Measurements from ENCODE around the gene FAM170B. TPM values are rescaled to one million over a fixed set of nuclear protein-coding genes. Genes with fewer than 3 reads are reported as not detected.

The FAM170B gene
- total and polyA plus RNA-seq, 2 experiments from 2014 or later = not detected

DNA sequence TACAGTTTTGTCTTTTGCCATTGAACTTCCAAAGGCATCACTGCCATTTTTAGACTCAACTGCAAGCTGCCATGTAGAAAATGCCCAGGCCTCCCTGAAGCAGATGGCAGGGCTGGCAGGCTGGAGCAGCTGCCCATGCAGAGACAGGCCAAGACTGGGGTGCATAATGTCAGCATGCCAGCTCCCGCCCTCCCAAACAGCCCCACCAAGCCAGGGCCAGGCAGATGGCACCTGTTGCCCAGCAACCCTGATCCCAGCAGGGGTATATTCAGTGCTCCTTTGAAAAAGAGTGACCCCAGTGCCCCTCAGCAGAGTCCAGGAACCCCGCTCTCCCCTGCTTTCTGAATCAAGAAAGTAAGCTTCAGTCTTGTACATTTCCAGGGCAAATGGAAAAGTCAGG, 51.1 kb downstream of the FAM170B start:
- Histone ChIP-seq H2AFZ (no peak overlapping the region), H3K4me2 (no peak overlapping the region), H3K4me3 (no peak overlapping the region), H3K27ac (ENCODE audit: low read depth) (no peak overlapping the region), H3K4me1 (ENCODE audit: insufficient read depth) (peaks cover 4% of the 10 kb centered on the region; the same call in 1 of the 2 replicates), H3K36me3 (ENCODE audit: insufficient read depth) (no peaks in the 10 kb centered on the region), H3K27me3 (ENCODE audit: insufficient read depth) (no peaks in the 10 kb centered on the region), H4K20me1 (replicated peaks; ENCODE audit: insufficient read depth) (no peaks in the 10 kb centered on the region), H3K79me2 (replicated peaks; ENCODE audit: insufficient read depth) (no peaks in the 10 kb centered on the region), H3K9me2 (ENCODE audit: insufficient read depth) (no peaks in the 10 kb centered on the region), H3F3A (replicated peaks; ENCODE audit: low read depth) (no peaks in the 10 kb centered on the region)
- Mint-ChIP-seq H3K36me3 (ENCODE audit: low read depth) (peaks cover 8% of the 10 kb centered on the region; the same call in 2 of the 3 replicates), H3K27me3 (ENCODE audit: insufficient read depth, low read depth, poor library complexity) (peaks cover 8% of the 10 kb centered on the region), H3K27ac (no peak overlapping the region), H3K4me1 (peaks cover 22% of the 10 kb centered on the region), H3K4me3 (no peak overlapping the region), H3K9me3 (peaks cover 15% of the 10 kb centered on the region; the same call in 2 of the 3 replicates)
- TF ChIP-seq, protein P1, sequence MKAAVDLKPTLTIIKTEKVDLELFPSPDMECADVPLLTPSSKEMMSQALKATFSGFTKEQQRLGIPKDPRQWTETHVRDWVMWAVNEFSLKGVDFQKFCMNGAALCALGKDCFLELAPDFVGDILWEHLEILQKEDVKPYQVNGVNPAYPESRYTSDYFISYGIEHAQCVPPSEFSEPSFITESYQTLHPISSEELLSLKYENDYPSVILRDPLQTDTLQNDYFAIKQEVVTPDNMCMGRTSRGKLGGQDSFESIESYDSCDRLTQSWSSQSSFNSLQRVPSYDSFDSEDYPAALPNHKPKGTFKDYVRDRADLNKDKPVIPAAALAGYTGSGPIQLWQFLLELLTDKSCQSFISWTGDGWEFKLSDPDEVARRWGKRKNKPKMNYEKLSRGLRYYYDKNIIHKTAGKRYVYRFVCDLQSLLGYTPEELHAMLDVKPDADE (IDR thresholded peaks at IDR 0.05) = no peak
- TF ChIP-seq JUNB (IDR thresholded peaks at IDR 0.05; ENCODE audit: unreplicated experiment) (no peak), EZH2phosphoT487 (IDR thresholded peaks at IDR 0.05; ENCODE audit: unreplicated experiment) (no peak)
- DNase-seq (ENCODE audit: low spot score) = no peak
- ATAC-seq = no peak

DNA sequence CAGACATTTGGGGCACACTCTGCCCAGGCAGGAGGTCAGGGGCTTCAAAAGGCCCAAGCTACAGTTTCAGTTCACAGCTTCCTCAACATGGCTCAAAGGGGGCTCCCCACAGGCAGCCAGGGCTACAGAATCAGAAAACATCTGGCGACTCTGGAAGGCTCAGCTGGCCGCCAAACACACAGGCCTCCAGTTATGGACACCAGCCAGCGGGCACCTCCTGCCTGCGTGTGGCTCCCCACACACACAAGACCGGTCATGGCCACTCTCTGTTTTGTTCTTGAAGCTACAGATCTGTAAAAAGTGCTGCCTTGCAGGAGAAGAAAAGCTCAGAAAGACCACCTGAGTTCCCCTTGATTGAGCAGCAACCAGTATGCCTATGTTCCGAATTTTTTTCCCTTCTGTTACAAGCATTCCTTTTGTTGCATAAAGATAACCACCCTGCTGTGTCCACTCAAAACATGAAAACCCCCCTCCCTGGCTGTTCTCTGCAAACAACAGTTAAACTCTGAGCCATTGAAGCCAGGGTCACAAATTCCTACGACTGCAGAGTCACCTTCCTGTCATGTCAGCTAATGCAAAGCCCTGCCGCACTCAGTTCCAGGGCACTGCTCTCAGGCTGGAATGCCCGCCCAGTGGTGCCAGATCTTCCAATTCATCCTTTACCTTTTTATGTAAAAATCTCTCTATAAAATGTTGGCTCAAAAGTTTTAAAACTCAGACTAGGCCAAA, 52.1 kb downstream of the FAM170B start:
- no peaks in the 10 kb centered on the region for H3K27me3 ChIP-seq (ENCODE audit: insufficient read depth)
- H3K4me3 ChIP-seq = no peak overlapping the region
- DNase-seq (ENCODE audit: low spot score) (peak; percentile 31), ATAC-seq (peak; percentile 81)
- peak overlapping the region; percentile 21; the same call in 1 of the 3 replicates for H3K4me3 Mint-ChIP-seq
- no peaks in the 10 kb centered on the region for H3K9me2 ChIP-seq (ENCODE audit: insufficient read depth)
- 0 out of 2 replicates have a peak overlapping the region, but pooled peaks have one; percentile 24 for H3K4me2 ChIP-seq
- no peaks in the 10 kb centered on the region for H3K79me2 ChIP-seq (replicated peaks; ENCODE audit: insufficient read depth)
- no peak overlapping the region; the same call in 1 of the 2 replicates for H2AFZ ChIP-seq
- peaks cover 22% of the 10 kb centered on the region for H3K4me1 Mint-ChIP-seq
- H3K4me1 ChIP-seq (ENCODE audit: insufficient read depth) = peaks cover 4% of the 10 kb centered on the region; the same call in 1 of the 2 replicates
- H3K36me3 Mint-ChIP-seq (ENCODE audit: low read depth) = peaks cover 4% of the 10 kb centered on the region; the same call in 2 of the 3 replicates
- peak overlapping the region; percentile 55 for H3K27ac ChIP-seq (ENCODE audit: low read depth)
- H3F3A ChIP-seq (replicated peaks; ENCODE audit: low read depth) = no peaks in the 10 kb centered on the region
- H3K36me3 ChIP-seq (ENCODE audit: insufficient read depth) = no peaks in the 10 kb centered on the region
- H3K9me3 Mint-ChIP-seq = peaks cover 6% of the 10 kb centered on the region; the same call in 1 of the 3 replicates
- peak overlapping the region; percentile 90 for H3K27ac Mint-ChIP-seq
- H4K20me1 ChIP-seq (replicated peaks; ENCODE audit: insufficient read depth) = no peaks in the 10 kb centered on the region
- peaks cover 8% of the 10 kb centered on the region for H3K27me3 Mint-ChIP-seq (ENCODE audit: insufficient read depth, low read depth, poor library complexity)
- no peak for TF ChIP-seq STAT1 (IDR thresholded peaks at IDR 0.05; ENCODE audit: unreplicated experiment)
- TF ChIP-seq, protein P2, sequence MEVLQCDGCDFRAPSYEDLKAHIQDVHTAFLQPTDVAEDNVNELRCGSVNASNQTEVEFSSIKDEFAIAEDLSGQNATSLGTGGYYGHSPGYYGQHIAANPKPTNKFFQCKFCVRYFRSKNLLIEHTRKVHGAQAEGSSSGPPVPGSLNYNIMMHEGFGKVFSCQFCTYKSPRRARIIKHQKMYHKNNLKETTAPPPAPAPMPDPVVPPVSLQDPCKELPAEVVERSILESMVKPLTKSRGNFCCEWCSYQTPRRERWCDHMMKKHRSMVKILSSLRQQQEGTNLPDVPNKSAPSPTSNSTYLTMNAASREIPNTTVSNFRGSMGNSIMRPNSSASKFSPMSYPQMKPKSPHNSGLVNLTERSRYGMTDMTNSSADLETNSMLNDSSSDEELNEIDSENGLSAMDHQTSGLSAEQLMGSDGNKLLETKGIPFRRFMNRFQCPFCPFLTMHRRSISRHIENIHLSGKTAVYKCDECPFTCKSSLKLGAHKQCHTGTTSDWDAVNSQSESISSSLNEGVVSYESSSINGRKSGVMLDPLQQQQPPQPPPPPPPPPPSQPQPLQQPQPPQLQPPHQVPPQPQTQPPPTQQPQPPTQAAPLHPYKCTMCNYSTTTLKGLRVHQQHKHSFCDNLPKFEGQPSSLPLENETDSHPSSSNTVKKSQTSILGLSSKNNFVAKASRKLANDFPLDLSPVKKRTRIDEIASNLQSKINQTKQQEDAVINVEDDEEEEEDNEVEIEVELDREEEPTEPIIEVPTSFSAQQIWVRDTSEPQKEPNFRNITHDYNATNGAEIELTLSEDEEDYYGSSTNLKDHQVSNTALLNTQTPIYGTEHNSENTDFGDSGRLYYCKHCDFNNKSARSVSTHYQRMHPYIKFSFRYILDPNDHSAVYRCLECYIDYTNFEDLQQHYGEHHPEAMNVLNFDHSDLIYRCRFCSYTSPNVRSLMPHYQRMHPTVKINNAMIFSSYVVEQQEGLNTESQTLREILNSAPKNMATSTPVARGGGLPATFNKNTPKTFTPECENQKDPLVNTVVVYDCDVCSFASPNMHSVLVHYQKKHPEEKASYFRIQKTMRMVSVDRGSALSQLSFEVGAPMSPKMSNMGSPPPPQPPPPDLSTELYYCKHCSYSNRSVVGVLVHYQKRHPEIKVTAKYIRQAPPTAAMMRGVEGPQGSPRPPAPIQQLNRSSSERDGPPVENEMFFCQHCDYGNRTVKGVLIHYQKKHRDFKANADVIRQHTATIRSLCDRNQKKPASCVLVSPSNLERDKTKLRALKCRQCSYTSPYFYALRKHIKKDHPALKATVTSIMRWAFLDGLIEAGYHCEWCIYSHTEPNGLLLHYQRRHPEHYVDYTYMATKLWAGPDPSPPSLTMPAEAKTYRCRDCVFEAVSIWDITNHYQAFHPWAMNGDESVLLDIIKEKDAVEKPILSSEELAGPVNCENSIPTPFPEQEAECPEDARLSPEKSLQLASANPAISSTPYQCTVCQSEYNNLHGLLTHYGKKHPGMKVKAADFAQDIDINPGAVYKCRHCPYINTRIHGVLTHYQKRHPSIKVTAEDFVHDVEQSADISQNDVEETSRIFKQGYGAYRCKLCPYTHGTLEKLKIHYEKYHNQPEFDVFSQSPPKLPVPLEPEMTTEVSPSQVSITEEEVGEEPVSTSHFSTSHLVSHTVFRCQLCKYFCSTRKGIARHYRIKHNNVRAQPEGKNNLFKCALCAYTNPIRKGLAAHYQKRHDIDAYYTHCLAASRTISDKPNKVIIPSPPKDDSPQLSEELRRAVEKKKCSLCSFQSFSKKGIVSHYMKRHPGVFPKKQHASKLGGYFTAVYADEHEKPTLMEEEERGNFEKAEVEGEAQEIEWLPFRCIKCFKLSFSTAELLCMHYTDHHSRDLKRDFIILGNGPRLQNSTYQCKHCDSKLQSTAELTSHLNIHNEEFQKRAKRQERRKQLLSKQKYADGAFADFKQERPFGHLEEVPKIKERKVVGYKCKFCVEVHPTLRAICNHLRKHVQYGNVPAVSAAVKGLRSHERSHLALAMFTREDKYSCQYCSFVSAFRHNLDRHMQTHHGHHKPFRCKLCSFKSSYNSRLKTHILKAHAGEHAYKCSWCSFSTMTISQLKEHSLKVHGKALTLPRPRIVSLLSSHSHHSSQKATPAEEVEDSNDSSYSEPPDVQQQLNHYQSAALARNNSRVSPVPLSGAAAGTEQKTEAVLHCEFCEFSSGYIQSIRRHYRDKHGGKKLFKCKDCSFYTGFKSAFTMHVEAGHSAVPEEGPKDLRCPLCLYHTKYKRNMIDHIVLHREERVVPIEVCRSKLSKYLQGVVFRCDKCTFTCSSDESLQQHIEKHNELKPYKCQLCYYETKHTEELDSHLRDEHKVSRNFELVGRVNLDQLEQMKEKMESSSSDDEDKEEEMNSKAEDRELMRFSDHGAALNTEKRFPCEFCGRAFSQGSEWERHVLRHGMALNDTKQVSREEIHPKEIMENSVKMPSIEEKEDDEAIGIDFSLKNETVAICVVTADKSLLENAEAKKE (CRISPR knock-in tag; IDR thresholded peaks at IDR 0.05) = peak; percentile 23; the same call in 1 of the 2 replicates
